Ishikawa (cell line): ENCODE results near the gene TMEM106B.
A peak's percentile ranks its signal among the peaks of the same experiment; 100 is the strongest.

Source experiments
- CEBPB ChIP-seq: IDR thresholded peaks from 2 replicates; pipeline ENCODE4 v1.6.1; 2012
- CREB1 ChIP-seq: IDR thresholded peaks from 2 replicates; pipeline ENCODE4 v1.6.1; 2012; ENCODE audit warnings: low read depth
- EGR1 ChIP-seq: IDR thresholded peaks from 2 replicates; pipeline ENCODE4 v1.6.1; 2012
- EP300 ChIP-seq: IDR thresholded peaks from 2 replicates; pipeline ENCODE4 v1.6.1; 2012; ENCODE audit warnings: borderline replicate concordance
- FOXM1 ChIP-seq: IDR thresholded peaks from 2 replicates; pipeline ENCODE4 v1.6.1; 2012; ENCODE audit warnings: low read depth, borderline replicate concordance
- MAX ChIP-seq: IDR thresholded peaks from 2 replicates; pipeline ENCODE4 v1.6.1; 2012
- NFIC ChIP-seq: IDR thresholded peaks from 2 replicates; pipeline ENCODE4 v1.6.1; 2012
- RAD21 ChIP-seq: IDR thresholded peaks from 2 replicates; pipeline ENCODE4 v1.6.1; 2012; ENCODE audit warnings: low read depth
- REST ChIP-seq: IDR thresholded peaks from 2 replicates; pipeline ENCODE4 v1.6.1; 2012; ENCODE audit warnings: low read depth, mild to moderate bottlenecking
- TAF1 ChIP-seq: IDR thresholded peaks from 2 replicates; pipeline ENCODE4 v1.6.1; 2012; ENCODE audit warnings: low read depth, mild to moderate bottlenecking
- TCF12 ChIP-seq: IDR thresholded peaks from 2 replicates; pipeline ENCODE4 v1.6.1; 2012; ENCODE audit warnings: low read depth
- TEAD4 ChIP-seq: IDR thresholded peaks from 2 replicates; pipeline ENCODE4 v1.6.1; 2012
- USF1 ChIP-seq: IDR thresholded peaks from 2 replicates; pipeline ENCODE4 v1.6.1; 2012
- YY1 ChIP-seq: IDR thresholded peaks from 2 replicates; pipeline ENCODE4 v1.6.1; 2012; ENCODE audit warnings: low read depth
- ZBTB7A ChIP-seq: IDR thresholded peaks from 2 replicates; pipeline ENCODE4 v1.6.1; 2012; ENCODE audit warnings: low read depth

Gene TMEM106B

GRCh38 chr7:12235970-12236369, 24.9 kb downstream of the TMEM106B start:
- TF ChIP-seq TEAD4 (no peak), MAX (no peak), NFIC (no peak), TAF1 (no peak), CEBPB (no peak), EP300 (no peak), RAD21 (no peak), YY1 (no peak), ZBTB7A (no peak), EGR1 (no peak), TCF12 (no peak), CREB1 (no peak), USF1 (no peak), FOXM1 (no peak), REST (no peak)

- no peak for TF ChIP-seq MAX
Observed at GRCh38 chr7:12237007-12237406, 25.9 kb downstream of the TMEM106B start.

- TF ChIP-seq CREB1 (no peak), USF1 (no peak), YY1 (no peak), TCF12 (no peak), RAD21 (no peak), TAF1 (no peak), NFIC (no peak), CEBPB (no peak), FOXM1 (no peak), EGR1 (no peak), MAX (no peak), TEAD4 (no peak), REST (no peak), EP300 (no peak), ZBTB7A (no peak)
Observed at GRCh38 chr7:12239806-12240205, 28.7 kb downstream of the TMEM106B start.

GRCh38 chr7:12244129-12244528, 33.0 kb downstream of the TMEM106B start:
- TF ChIP-seq RAD21 (peak; percentile 45), MAX (no peak)

GRCh38 chr7:12244694-12245093, 33.6 kb downstream of the TMEM106B start:
- TF ChIP-seq RAD21 (no peak), EGR1 (no peak), TAF1 (no peak), MAX (no peak), FOXM1 (no peak), USF1 (no peak), ZBTB7A (no peak), REST (no peak), CREB1 (no peak), CEBPB (no peak), YY1 (no peak), TEAD4 (no peak), NFIC (no peak), TCF12 (no peak)
